Measurements from ENCODE around the gene TEDC2. TPM values are rescaled to one million over a fixed set of nuclear protein-coding genes. Genes with fewer than 3 reads are reported as not detected.
A peak's percentile ranks its signal among the peaks of the same experiment; 100 is the strongest.

Gene TEDC2
- total RNA-seq, 4 donors from 2014 or later = 1.5 TPM; not detected in 3

- WGBS = 0% methylated on average over 49 of the region's 80 CpGs
- DNase-seq (ENCODE audit: extremely low spot score) = no peak
- peak overlapping the region; percentile 58 to 66 (median 60) for H3K27ac ChIP-seq (replicated peaks in 1 of 4)
Measured at GRCh38 chr16:2467528-2468232, 7.8 kb downstream of the TEDC2 start.

GRCh38 chr16:2468233-2468724, 8.4 kb downstream of the TEDC2 start:
- intact Hi-C loops (cut with DNase I) = no loop called here
- H3K27ac ChIP-seq (replicated peaks in 1 of 4) = peak overlapping the region in 3 of 4 donors; percentile 58 to 66 (median 61)
- DNase-seq (ENCODE audit: extremely low spot score) = no peak
- TF ChIP-seq CTCF (IDR thresholded peaks at IDR 0.05) (no peak), POLR2A (IDR thresholded peaks at IDR 0.05; ENCODE audit: low read depth) (no peak), POLR2AphosphoS5 (IDR thresholded peaks at IDR 0.05) (no peak), EP300 (IDR thresholded peaks at IDR 0.05) (no peak)
- peaks cover 17 to 64% (median 37%) of the 10 kb centered on the region in 4 donors for H3K27me3 ChIP-seq
- H3K36me3 ChIP-seq = no peaks in the 10 kb centered on the region
- WGBS = 3% methylated on average over 16 of the region's 38 CpGs
- H3K4me3 ChIP-seq = peak overlapping the region; percentile 58 to 74 (median 66)
- no peaks in the 10 kb centered on the region for H3K9me3 ChIP-seq
- peaks cover 41 to 64% (median 51%) of the 10 kb centered on the region in 4 donors for H3K4me1 ChIP-seq

More at GRCh38 chr16:2467528-2468232, 7.8 kb downstream of the TEDC2 start:
- TF ChIP-seq POLR2AphosphoS5 (IDR thresholded peaks at IDR 0.05) (peak; percentile 70 to 74), CTCF (IDR thresholded peaks at IDR 0.05) (peak in 1 of 3 experiments; percentile 7), EP300 (IDR thresholded peaks at IDR 0.05) (no peak), POLR2A (IDR thresholded peaks at IDR 0.05; ENCODE audit: low read depth) (no peak)
- Histone ChIP-seq H3K36me3 (no peaks in the 10 kb centered on the region), H3K27me3 (peaks cover 17 to 58% (median 36%) of the 10 kb centered on the region in 4 donors), H3K4me1 (peaks cover 41 to 58% (median 45%) of the 10 kb centered on the region in 4 donors), H3K9me3 (no peaks in the 10 kb centered on the region), H3K4me3 (peak overlapping the region; percentile 58 to 74 (median 66))
- intact Hi-C loops (cut with DNase I) = no loop called here

GRCh38 chr16:2468725-2469398, 9.0 kb downstream of the TEDC2 start:
- H3K27me3 ChIP-seq = peaks cover 17 to 68% (median 37%) of the 10 kb centered on the region in 4 donors
- TF ChIP-seq POLR2A (IDR thresholded peaks at IDR 0.05; ENCODE audit: low read depth) (no peak), POLR2AphosphoS5 (IDR thresholded peaks at IDR 0.05) (no peak), CTCF (IDR thresholded peaks at IDR 0.05) (no peak), EP300 (IDR thresholded peaks at IDR 0.05) (no peak)
- no peak for DNase-seq (ENCODE audit: extremely low spot score)
- no peaks in the 10 kb centered on the region for H3K9me3 ChIP-seq
- H3K36me3 ChIP-seq = no peaks in the 10 kb centered on the region
- WGBS = 18% methylated on average over 5 of the region's 14 CpGs
- intact Hi-C loops (cut with DNase I) = no loop called here
- no peak overlapping the region for H3K27ac ChIP-seq (replicated peaks in 1 of 4)
- peak overlapping the region; percentile 58 to 74 (median 66) for H3K4me3 ChIP-seq
- H3K4me1 ChIP-seq = peaks cover 45 to 70% (median 56%) of the 10 kb centered on the region in 4 donors

GRCh38 chr16:2469399-2470233, 9.7 kb downstream of the TEDC2 start:
- intact Hi-C loops (cut with DNase I) = no loop called here
- no peak for TF ChIP-seq POLR2A (IDR thresholded peaks at IDR 0.05; ENCODE audit: low read depth)
- no peak for TF ChIP-seq POLR2AphosphoS5 (IDR thresholded peaks at IDR 0.05)
- TF ChIP-seq CTCF (IDR thresholded peaks at IDR 0.05) = no peak
- no peak for TF ChIP-seq EP300 (IDR thresholded peaks at IDR 0.05)
- no peaks in the 10 kb centered on the region for H3K36me3 ChIP-seq
- peaks cover 45 to 77% (median 63%) of the 10 kb centered on the region in 4 donors for H3K4me1 ChIP-seq
- no peaks in the 10 kb centered on the region for H3K9me3 ChIP-seq
- no peak overlapping the region for H3K4me3 ChIP-seq
- no peak overlapping the region for H3K27ac ChIP-seq (replicated peaks in 1 of 4)
- DNase-seq (ENCODE audit: extremely low spot score) = no peak
- 71% methylated on average over 14 of the region's 16 CpGs for WGBS
- H3K27me3 ChIP-seq = peaks cover 17 to 68% (median 37%) of the 10 kb centered on the region in 4 donors

Measured in esophagus muscularis mucosa (tissue), 4 donors.